Lung (tissue), 12 donors: Measurements from ENCODE around the gene ZBTB46. TPM values are rescaled to one million over a fixed set of nuclear protein-coding genes. Genes with fewer than 3 reads are reported as not detected.
"Not testable (repeated sequence)": the region's sequence is repeated elsewhere in the genome, so short reads cannot be mapped to it uniquely, and the experiment has no call there.

Experiments used
- ATAC-seq: fragments of 200-7000 bp; cut with Tn5 transposase; one replicate; pipeline ENCODE4 v1.9.1; 2020; ENCODE audit warnings: moderate number of reproducible peaks; ENCODE audit not compliant: insufficient read depth, low FRiP score
- DNase-seq, 3 donors: peaks; one replicate each; pipeline ENCODE4 v3.0.0-alpha.2; 2013 to 2017
- H3K27ac ChIP-seq, 2 donors: one replicate each; pipeline ENCODE4 v1.5.1; 2013; ENCODE audit warnings: mild to moderate bottlenecking in 2 of 2, moderate library complexity in 2 of 2, control low read depth in 1 of 2, inconsistent platforms in 1 of 2, low read depth in 1 of 2, low read length in 1 of 2
- H3K27me3 ChIP-seq, 3 donors: one replicate each; pipeline ENCODE4 v1.5.1; 2013; ENCODE audit warnings: low read length in 2 of 3; ENCODE audit not compliant: control insufficient read depth in 3 of 3, insufficient read depth in 3 of 3
- H3K36me3 ChIP-seq, 4 donors: one replicate each; pipeline ENCODE4 v1.5.1; 2013; ENCODE audit warnings: low read length in 4 of 4, mild to moderate bottlenecking in 1 of 4, moderate library complexity in 1 of 4; ENCODE audit not compliant: control insufficient read depth in 4 of 4, insufficient read depth in 4 of 4
- H3K4me1 ChIP-seq, 5 donors: one replicate each; pipeline ENCODE4 v1.5.1; 2013; ENCODE audit warnings: low read length in 5 of 5, mild to moderate bottlenecking in 2 of 5, moderate library complexity in 1 of 5; ENCODE audit not compliant: control insufficient read depth in 5 of 5, insufficient read depth in 5 of 5
- H3K4me3 ChIP-seq: one replicate; pipeline ENCODE4 v1.5.1; 2013; ENCODE audit warnings: mild to moderate bottlenecking, control low read depth, moderate library complexity
- H3K9ac ChIP-seq, 2 donors: one replicate each; pipeline ENCODE4 v1.5.1; 2013; ENCODE audit warnings: low read length in 2 of 2, control low read depth in 1 of 2; ENCODE audit not compliant: insufficient read depth in 1 of 2
- H3K9me3 ChIP-seq, 4 donors: one replicate each; pipeline ENCODE4 v1.5.1; 2013; ENCODE audit warnings: low read length in 3 of 4, mild to moderate bottlenecking in 1 of 4, moderate library complexity in 1 of 4; ENCODE audit not compliant: control insufficient read depth in 4 of 4, insufficient read depth in 3 of 4
- WGBS, 2 donors: extraction: QIAGEN DNeasy Blood & Tissue Kit; methylation state at CpG; one replicate each; pipeline ENCODE4 v1.1.7; 2013; 5-methylcytosine and 5-hydroxymethylcytosine counted together
- polyA plus RNA-seq, 2 donors: library from polyadenylated mRNA; stranded (reverse); fragments of 200-250 nt; gene quantifications; one replicate each; pipeline ENCODE4 v1.2.1, GENCODE V29; 2013
- total RNA-seq, 2 donors: library from RNA; depleted of rRNA in 1 of 2; stranded (reverse); fragments of >200 nt in 1 of 2; gene quantifications; one replicate each; pipeline ENCODE4 v1.2.1, GENCODE V29; 2014 to 2021
- TF ChIP-seq, protein P1 (sequence below): IDR thresholded peaks from 2 replicates; pipeline ENCODE4 v1.5.1; 2012; ENCODE audit warnings: mild to moderate bottlenecking; ENCODE audit errors: control extremely low read depth, extremely low read depth
- donor health status: control.
- donor health status: control.
- donor health status: Bipolar disorder and iron deficiency.
- donor health status: healthy.
- donor health status: DM: yes; HTN: yes; CAD: no.

Gene ZBTB46
- total and polyA plus RNA-seq, 4 donors, result 3.4 to 15.3 (median 7.6) TPM

DNA sequence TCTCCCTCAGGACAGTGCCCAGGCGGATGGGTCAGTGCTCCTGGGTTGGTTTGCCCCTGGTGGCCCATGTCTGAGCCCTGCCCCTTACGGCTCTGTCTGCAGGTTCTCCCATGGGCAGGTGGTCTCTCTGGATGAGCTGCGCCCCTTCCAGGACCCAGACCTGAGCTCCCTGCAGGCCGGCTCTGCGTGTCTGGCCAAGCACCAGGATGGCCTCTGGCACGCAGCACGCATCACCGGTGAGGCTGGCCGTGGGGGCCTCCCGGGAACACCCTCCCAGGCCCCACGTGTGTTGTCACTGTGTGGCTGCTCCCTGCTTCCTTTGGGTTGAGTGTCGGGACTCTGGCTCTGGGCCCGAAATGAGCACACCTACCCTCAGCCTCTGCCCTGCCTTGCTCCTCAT is 97.9 kb downstream of the ZBTB46 start:
- no peak for ATAC-seq

DNA sequence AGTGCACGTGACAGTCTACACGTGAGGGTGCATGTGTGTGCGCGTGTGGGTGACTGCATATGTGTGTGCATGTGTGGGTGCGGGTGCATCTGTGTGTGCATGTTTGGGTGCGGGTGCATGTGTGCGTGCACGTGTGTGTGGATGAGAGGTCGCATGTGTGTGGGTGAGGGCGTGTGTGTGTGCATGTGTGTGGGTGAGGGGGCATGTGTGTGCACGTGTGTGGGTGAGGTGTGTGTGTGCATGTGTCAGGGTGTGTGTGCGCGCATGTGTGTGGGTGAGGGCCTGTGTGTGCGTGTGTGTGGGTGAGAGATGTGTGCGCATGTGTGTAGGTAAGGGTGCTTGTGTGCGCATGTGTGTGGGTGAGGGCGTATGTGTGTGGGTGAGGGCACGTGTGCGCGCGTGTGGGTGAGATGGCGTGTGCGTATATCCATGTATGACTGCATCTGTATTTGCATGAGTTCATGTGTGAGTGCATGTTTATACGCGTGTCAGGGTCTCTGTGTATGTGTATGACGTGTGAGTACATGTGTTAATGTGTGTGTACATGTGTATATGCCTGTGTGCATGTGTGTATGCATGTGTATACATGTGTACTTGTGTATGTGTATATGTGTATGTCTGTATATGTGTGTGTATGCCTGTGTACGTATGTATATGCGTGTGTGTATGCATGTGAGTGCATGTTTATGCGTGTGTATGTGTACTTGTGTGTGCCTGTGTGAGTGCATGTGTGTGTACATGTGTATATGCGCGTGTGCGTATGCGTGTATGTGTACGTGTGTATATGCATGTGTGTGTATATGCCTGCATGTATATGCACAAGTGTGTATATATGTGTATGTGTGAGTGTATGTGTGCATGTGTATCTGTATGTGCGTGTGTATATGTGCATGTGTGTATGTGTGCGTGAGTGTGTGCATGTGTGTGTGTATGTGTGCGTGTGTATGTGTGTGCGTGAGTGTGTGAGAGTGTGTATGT is 98.7 kb downstream of the ZBTB46 start:
- Histone ChIP-seq H3K27me3 (no peaks in the 10 kb centered on the region), H3K9ac (no peak overlapping the region), H3K4me3 (no peak overlapping the region), H3K27ac (no peak overlapping the region), H3K36me3 (peaks cover 0 to 40% (median 7%) of the 10 kb centered on the region in 4 donors), H3K9me3 (no peaks in the 10 kb centered on the region), H3K4me1 (peaks cover 0 to 8% (median 3%) of the 10 kb centered on the region in 5 donors)
- 90 to 92% methylated on average over 38 of the region's 38 CpGs for WGBS, 2 donors
- ATAC-seq (no peak), DNase-seq (no peak)
- TF ChIP-seq, protein P1, sequence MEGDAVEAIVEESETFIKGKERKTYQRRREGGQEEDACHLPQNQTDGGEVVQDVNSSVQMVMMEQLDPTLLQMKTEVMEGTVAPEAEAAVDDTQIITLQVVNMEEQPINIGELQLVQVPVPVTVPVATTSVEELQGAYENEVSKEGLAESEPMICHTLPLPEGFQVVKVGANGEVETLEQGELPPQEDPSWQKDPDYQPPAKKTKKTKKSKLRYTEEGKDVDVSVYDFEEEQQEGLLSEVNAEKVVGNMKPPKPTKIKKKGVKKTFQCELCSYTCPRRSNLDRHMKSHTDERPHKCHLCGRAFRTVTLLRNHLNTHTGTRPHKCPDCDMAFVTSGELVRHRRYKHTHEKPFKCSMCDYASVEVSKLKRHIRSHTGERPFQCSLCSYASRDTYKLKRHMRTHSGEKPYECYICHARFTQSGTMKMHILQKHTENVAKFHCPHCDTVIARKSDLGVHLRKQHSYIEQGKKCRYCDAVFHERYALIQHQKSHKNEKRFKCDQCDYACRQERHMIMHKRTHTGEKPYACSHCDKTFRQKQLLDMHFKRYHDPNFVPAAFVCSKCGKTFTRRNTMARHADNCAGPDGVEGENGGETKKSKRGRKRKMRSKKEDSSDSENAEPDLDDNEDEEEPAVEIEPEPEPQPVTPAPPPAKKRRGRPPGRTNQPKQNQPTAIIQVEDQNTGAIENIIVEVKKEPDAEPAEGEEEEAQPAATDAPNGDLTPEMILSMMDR, result no peak

More for the DNA sequence above, 97.9 kb downstream of the ZBTB46 start:
- peaks cover 0 to 10% (median 3%) of the 10 kb centered on the region in 5 donors for H3K4me1 ChIP-seq
- H3K9ac ChIP-seq, result no peak overlapping the region
- no peak for DNase-seq
- no peaks in the 10 kb centered on the region for H3K27me3 ChIP-seq
- WGBS, 2 donors, result 90 to 95% methylated on average over 13 of the region's 13 CpGs
- H3K27ac ChIP-seq, result no peak overlapping the region
- H3K4me3 ChIP-seq, result no peak overlapping the region
- no peaks in the 10 kb centered on the region for H3K9me3 ChIP-seq
- TF ChIP-seq, protein P1, result no peak
- H3K36me3 ChIP-seq, result peaks cover 0 to 40% (median 7%) of the 10 kb centered on the region in 4 donors

DNA sequence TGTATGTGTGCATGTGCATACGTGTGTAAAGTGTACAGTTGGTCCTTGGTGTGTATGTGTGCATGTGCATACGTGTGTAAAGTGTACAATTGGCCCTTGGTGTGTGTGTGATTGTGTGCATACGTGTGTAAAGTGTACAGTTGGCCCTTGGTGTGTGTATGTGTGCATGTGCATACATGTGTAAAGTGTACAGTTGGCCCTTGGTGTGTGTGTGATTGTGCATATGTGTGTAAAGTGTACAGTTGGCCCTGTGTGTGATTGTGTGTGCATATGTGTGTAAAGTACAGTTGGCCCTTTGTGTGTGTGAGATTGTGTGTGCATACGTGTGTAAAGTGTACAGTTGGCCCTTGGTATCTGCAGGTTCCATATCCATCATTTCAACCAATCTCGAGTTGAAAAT is 99.7 kb downstream of the ZBTB46 start:
- Histone ChIP-seq H3K27me3 (no peaks in the 10 kb centered on the region), H3K9me3 (no peaks in the 10 kb centered on the region), H3K4me3 (no peak overlapping the region), H3K36me3 (peaks cover 0 to 37% (median 7%) of the 10 kb centered on the region in 4 donors), H3K4me1 (peaks cover 0 to 7% (median 3%) of the 10 kb centered on the region in 5 donors), H3K9ac (no peak overlapping the region), H3K27ac (no peak overlapping the region)
- TF ChIP-seq, protein P1, result no peak
- WGBS, 2 donors, result 65 to 91% methylated on average over 4 to 5 of the region's 5 CpGs
- ATAC-seq (no peak), DNase-seq (no peak)

DNA sequence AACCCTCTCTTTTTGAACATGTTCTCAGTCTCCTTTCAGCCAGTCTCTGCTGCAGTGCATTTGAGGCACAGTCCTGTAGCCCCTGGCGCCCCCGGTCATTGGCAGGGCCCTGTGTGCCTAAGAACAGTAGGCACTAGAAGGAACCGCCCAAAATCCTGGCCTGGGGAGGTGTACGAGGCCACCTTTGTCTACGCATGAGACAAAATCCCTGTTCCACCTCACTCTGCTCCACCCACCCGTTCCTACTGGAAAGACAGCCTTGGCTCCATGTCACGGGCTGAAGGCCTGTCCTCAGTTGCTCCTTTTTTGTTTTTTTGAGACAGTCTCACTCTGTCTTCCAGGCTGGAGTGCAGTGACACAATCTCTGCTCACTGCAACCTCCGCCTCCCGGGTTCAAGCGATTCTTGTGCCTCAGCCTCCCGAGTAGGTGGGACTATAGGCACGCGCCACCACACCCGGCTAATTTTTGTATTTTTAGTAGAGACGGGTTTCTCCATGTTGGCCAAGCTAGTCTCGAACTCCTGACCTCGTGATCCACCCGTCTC is 100.8 kb downstream of the ZBTB46 start:
- not testable (repeated sequence) for DNase-seq

DNA sequence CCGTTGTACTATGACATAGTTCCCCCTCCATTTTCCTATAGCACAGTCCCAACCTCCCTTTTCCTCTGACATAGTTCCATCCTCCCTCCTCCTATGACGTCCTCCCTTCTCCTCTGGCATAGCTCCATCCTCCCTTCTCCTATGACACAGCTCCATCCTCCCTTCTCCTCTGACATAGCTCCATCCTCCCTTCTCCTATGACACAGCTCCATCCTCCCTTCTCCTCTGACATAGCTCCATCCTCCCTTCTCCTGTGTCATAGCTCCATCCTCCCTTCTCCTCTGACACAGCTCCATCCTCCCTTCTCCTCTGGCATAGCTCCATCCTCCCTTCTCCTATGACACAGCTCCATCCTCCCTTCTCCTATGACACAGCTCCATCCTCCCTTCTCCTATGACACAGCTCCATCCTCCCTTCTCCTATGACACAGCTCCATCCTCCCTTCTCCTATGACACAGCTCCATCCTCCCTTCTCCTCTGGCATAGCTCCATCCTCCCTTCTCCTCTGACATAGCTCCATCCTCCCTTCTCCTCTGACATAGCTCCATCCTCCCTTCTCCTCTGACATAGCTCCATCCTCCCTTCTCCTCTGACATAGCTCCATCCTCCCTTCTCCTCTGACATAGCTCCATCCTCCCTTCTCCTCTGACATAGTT is 108.0 kb downstream of the ZBTB46 start:
- H3K4me3 ChIP-seq, H3K27me3 ChIP-seq, H3K27ac ChIP-seq, H3K9me3 ChIP-seq, ATAC-seq, H3K9ac ChIP-seq, DNase-seq, H3K4me1 ChIP-seq: not testable (repeated sequence)
- WGBS, 2 donors, result 87 to 94% methylated on average over 2 of the region's 2 CpGs
- peaks cover 0 to 17% (median 15%) of the 10 kb centered on the region in 4 donors for H3K36me3 ChIP-seq

More for the DNA sequence above, 100.8 kb downstream of the ZBTB46 start:
- not testable (repeated sequence) for H3K4me1 ChIP-seq, H3K9me3 ChIP-seq, H3K4me3 ChIP-seq, H3K9ac ChIP-seq, H3K27ac ChIP-seq, H3K27me3 ChIP-seq, ATAC-seq
- H3K36me3 ChIP-seq, result peaks cover 0 to 26% (median 8%) of the 10 kb centered on the region in 4 donors
- WGBS, 2 donors, result 77 to 86% methylated on average over 18 of the region's 18 CpGs
